Measurements from ENCODE around the gene ACAP2.

Gene ACAP2

DNA sequence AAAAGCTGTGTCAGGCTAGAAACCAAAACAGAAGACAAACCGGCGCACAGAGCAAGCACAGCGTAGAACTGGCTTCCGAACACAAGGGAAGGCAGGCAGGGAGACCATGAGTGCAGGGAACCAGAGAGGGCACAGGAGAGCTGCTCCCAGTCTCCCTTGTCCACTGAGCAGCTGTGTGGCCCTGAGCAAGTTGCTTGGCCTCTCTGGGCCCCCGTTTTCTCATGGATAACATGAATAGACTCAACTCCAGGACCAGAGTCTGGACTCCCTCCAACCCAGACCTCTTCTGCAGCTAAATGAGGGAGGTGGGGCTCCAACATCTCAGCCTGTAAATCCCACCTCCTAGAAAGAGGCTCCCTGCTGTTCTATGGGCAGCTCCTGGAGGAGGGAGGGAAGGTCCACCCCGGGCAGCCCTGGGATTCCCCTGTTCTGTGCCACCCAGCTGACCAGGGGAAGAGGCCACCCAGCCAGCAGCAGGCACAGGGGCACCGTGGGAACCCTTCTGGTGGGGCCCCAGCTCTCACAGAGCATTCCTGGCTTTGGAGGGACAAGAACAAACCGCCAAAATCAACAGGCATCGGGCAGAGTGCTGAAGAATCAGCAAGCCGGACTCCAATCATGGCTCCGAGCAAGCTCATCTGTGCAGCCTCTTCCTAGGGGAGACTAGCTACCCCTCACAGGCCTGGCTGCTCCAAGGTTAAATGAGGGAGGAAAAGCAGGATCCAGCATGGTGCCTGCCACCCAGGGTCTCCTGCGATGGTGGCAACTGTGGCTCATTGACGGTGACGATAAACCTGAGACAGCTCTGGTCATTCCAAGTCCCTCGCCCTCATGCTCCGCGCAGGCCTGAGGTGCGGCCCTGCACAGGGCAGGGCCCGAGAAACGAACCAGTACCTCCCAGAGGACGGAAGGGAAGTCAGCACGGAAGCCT is 187.0 kb downstream of the ACAP2 start:
- Histone ChIP-seq H3K27me3 (ENCODE audit: insufficient read depth, low read length) (no peaks in the 10 kb centered on the region), H3K4me1 (ENCODE audit: control insufficient read depth in 1 of 2, insufficient read depth in 2 of 2, low read length in 2 of 2) (peaks cover 5 to 11% of the 10 kb centered on the region in 2 experiments), H3K4ac (ENCODE audit: low read depth, low read length) (no peak overlapping the region), H2AK5ac (ENCODE audit: low read length) (no peak overlapping the region), H3K9me3 (ENCODE audit: insufficient read depth, low read depth, low read length) (peaks cover 2% of the 10 kb centered on the region), H3K4me2 (ENCODE audit: low read length) (no peak overlapping the region), H4K91ac (ENCODE audit: low read depth, low read length) (no peak overlapping the region), H3K36me3 (ENCODE audit: control insufficient read depth in 1 of 2, insufficient read depth in 2 of 2, low read length in 2 of 2) (peaks cover 0 to 2% of the 10 kb centered on the region in 2 experiments), H3K4me3 (ENCODE audit: low read depth, low read length) (no peak overlapping the region), H3K9ac (ENCODE audit: low read length) (no peak overlapping the region), H3K23ac (ENCODE audit: low read length) (no peak overlapping the region), H4K12ac (ENCODE audit: low read depth, low read length) (no peak overlapping the region), H3K79me2 (ENCODE audit: control insufficient read depth, insufficient read depth, low read length, poor library complexity) (peaks cover 2% of the 10 kb centered on the region), H2BK12ac (ENCODE audit: low read length) (no peak overlapping the region), H3K79me1 (ENCODE audit: low read length) (peaks cover 12% of the 10 kb centered on the region), H3K18ac (ENCODE audit: low read length) (no peak overlapping the region), H2BK120ac (ENCODE audit: insufficient read depth, low read length, poor library complexity) (no peak overlapping the region), H4K8ac (ENCODE audit: low read depth, low read length) (no peak overlapping the region), H2BK5ac (ENCODE audit: low read depth, low read length, poor library complexity) (no peak overlapping the region), H3K14ac (ENCODE audit: low read length) (no peak overlapping the region), H2AFZ (ENCODE audit: insufficient read depth, low read length, poor library complexity) (no peak overlapping the region), H3K27ac (ENCODE audit: low read depth, low read length) (no peak overlapping the region)
- no peak for DNase-seq
- WGBS (ENCODE audit: extremely low coverage, insufficient coverage, insufficient read length) = no CpG with 5 or more reads among the region's 22 CpGs

DNA sequence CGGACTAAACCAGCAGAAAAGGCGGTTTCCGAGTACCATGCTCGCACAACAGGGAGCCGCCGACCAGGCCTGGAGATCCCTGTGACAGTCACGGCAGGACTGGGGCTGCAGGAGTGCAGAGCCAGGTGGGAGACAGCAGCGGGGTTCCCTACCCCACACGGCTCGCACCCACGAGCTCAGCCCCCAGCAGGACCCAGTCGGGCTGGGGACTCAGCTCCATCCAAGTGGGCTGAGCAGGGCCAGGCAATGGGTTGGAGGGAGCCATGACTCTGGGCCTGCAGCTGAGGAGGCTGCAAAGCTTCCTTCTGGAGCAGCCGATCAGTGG is 187.7 kb downstream of the ACAP2 start:
- Histone ChIP-seq H3K14ac (ENCODE audit: low read length) (no peak overlapping the region), H3K4me1 (ENCODE audit: control insufficient read depth in 1 of 2, insufficient read depth in 2 of 2, low read length in 2 of 2) (peaks cover 0 to 7% of the 10 kb centered on the region in 2 experiments), H2BK5ac (ENCODE audit: low read depth, low read length, poor library complexity) (no peak overlapping the region), H3K4ac (ENCODE audit: low read depth, low read length) (no peak overlapping the region), H2BK120ac (ENCODE audit: insufficient read depth, low read length, poor library complexity) (no peak overlapping the region), H3K9ac (ENCODE audit: low read length) (no peak overlapping the region), H3K27me3 (ENCODE audit: insufficient read depth, low read length) (no peaks in the 10 kb centered on the region), H4K12ac (ENCODE audit: low read depth, low read length) (no peak overlapping the region), H3K36me3 (ENCODE audit: control insufficient read depth in 1 of 2, insufficient read depth in 2 of 2, low read length in 2 of 2) (peaks cover 0 to 2% of the 10 kb centered on the region in 2 experiments), H4K8ac (ENCODE audit: low read depth, low read length) (no peak overlapping the region), H3K27ac (ENCODE audit: low read depth, low read length) (no peak overlapping the region), H3K9me3 (ENCODE audit: insufficient read depth, low read depth, low read length) (peaks cover 2% of the 10 kb centered on the region), H3K18ac (ENCODE audit: low read length) (no peak overlapping the region), H2AFZ (ENCODE audit: insufficient read depth, low read length, poor library complexity) (no peak overlapping the region), H3K79me2 (ENCODE audit: control insufficient read depth, insufficient read depth, low read length, poor library complexity) (peaks cover 2% of the 10 kb centered on the region), H3K23ac (ENCODE audit: low read length) (no peak overlapping the region), H2BK12ac (ENCODE audit: low read length) (no peak overlapping the region), H3K4me3 (ENCODE audit: low read depth, low read length) (no peak overlapping the region), H3K4me2 (ENCODE audit: low read length) (no peak overlapping the region), H4K91ac (ENCODE audit: low read depth, low read length) (no peak overlapping the region), H2AK5ac (ENCODE audit: low read length) (no peak overlapping the region), H3K79me1 (ENCODE audit: low read length) (peaks cover 9% of the 10 kb centered on the region)
- no CpG with 5 or more reads among the region's 13 CpGs for WGBS (ENCODE audit: extremely low coverage, insufficient coverage, insufficient read length)
- DNase-seq = no peak

DNA sequence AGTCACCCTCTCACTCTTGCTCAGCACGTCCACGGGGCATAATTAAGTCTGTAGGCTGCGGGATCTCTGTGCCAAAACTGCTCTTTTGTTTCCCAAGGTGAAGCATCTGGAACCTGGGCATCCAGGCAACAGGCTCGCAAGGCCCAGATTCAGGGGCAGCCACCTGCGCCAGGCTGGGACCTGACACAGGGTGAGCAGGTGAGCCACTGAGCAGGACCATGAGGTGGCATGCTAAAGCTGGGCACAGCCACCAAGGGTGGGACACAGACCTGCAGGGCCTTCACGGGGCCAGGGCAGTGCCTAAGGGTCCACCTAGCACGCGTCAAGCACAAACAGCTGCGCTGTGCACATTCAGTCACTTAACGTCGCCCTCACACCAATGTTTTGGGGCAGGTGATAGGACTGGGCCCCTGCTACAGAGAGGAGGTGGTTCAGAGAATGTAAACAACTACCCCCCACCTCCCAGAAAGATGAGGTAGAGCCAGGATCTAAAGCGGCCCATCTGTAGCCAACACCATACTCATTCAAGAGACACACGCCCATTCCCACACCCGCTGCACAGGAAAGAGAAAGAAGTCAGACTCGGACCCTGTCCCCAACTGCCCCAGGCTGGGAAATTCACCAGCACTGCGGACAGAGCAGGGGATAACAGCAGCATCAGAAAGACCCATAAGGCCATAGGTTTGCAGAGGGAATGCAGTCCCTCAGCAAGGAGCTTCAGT is 188.2 kb downstream of the ACAP2 start:
- Histone ChIP-seq H4K91ac (ENCODE audit: low read depth, low read length) (no peak overlapping the region), H3K27me3 (ENCODE audit: insufficient read depth, low read length) (no peaks in the 10 kb centered on the region), H3K9me3 (ENCODE audit: insufficient read depth, low read depth, low read length) (peaks cover 2% of the 10 kb centered on the region), H3K9ac (ENCODE audit: low read length) (no peak overlapping the region), H3K4me2 (ENCODE audit: low read length) (no peak overlapping the region), H3K4ac (ENCODE audit: low read depth, low read length) (no peak overlapping the region), H2BK5ac (ENCODE audit: low read depth, low read length, poor library complexity) (no peak overlapping the region), H3K14ac (ENCODE audit: low read length) (no peak overlapping the region), H3K4me3 (ENCODE audit: low read depth, low read length) (no peak overlapping the region), H3K79me1 (ENCODE audit: low read length) (peaks cover 6% of the 10 kb centered on the region), H3K27ac (ENCODE audit: low read depth, low read length) (no peak overlapping the region), H3K4me1 (ENCODE audit: control insufficient read depth in 1 of 2, insufficient read depth in 2 of 2, low read length in 2 of 2) (peaks cover 0 to 7% of the 10 kb centered on the region in 2 experiments), H4K8ac (ENCODE audit: low read depth, low read length) (no peak overlapping the region), H3K18ac (ENCODE audit: low read length) (no peak overlapping the region), H2AK5ac (ENCODE audit: low read length) (no peak overlapping the region), H2AFZ (ENCODE audit: insufficient read depth, low read length, poor library complexity) (no peak overlapping the region), H3K23ac (ENCODE audit: low read length) (no peak overlapping the region), H4K12ac (ENCODE audit: low read depth, low read length) (no peak overlapping the region), H3K36me3 (ENCODE audit: control insufficient read depth in 1 of 2, insufficient read depth in 2 of 2, low read length in 2 of 2) (peaks cover 0 to 2% of the 10 kb centered on the region in 2 experiments), H3K79me2 (ENCODE audit: control insufficient read depth, insufficient read depth, low read length, poor library complexity) (peaks cover under 1% of the 10 kb centered on the region), H2BK120ac (ENCODE audit: insufficient read depth, low read length, poor library complexity) (no peak overlapping the region), H2BK12ac (ENCODE audit: low read length) (no peak overlapping the region)
- no peak for DNase-seq
- no CpG with 5 or more reads among the region's 16 CpGs for WGBS (ENCODE audit: extremely low coverage, insufficient coverage, insufficient read length)

DNA sequence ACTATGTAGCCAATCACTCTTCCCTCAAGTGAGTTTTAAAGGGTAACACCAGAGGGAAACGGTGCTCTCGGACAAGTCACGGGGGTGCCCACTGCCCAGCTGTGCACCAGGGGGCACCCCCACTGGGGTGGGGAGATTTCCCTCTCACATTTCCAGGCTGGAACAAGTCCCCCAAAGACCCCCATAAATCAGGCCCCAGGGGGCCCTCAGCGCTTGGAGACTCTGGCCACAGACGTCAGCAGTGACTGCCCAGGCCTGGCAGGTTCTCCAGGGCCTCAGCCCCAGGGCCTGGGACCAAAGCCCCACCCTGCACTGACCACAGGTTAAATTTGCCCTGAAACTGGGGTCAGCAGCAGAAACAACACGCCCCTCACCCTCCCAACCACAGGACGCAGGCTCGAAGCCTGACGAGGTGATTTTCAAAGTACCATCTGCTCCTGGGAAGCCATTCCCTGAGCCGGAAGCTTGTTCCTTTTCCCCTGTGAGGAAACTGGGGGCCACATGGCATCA is 188.8 kb downstream of the ACAP2 start:
- no peaks in the 10 kb centered on the region for H3K27me3 ChIP-seq (ENCODE audit: insufficient read depth, low read length)
- H2BK120ac ChIP-seq (ENCODE audit: insufficient read depth, low read length, poor library complexity) = no peak overlapping the region
- H3K9ac ChIP-seq (ENCODE audit: low read length) = no peak overlapping the region
- peaks cover 0 to 2% of the 10 kb centered on the region in 2 experiments for H3K36me3 ChIP-seq (ENCODE audit: control insufficient read depth in 1 of 2, insufficient read depth in 2 of 2, low read length in 2 of 2)
- no peak overlapping the region for H2BK5ac ChIP-seq (ENCODE audit: low read depth, low read length, poor library complexity)
- H3K27ac ChIP-seq (ENCODE audit: low read depth, low read length) = no peak overlapping the region
- H4K8ac ChIP-seq (ENCODE audit: low read depth, low read length) = no peak overlapping the region
- no peak overlapping the region for H2AFZ ChIP-seq (ENCODE audit: insufficient read depth, low read length, poor library complexity)
- H2AK5ac ChIP-seq (ENCODE audit: low read length) = no peak overlapping the region
- no CpG with 5 or more reads among the region's 10 CpGs for WGBS (ENCODE audit: extremely low coverage, insufficient coverage, insufficient read length)
- DNase-seq = no peak
- no peak overlapping the region for H3K4me3 ChIP-seq (ENCODE audit: low read depth, low read length)
- no peak overlapping the region for H3K14ac ChIP-seq (ENCODE audit: low read length)
- H3K4me2 ChIP-seq (ENCODE audit: low read length) = no peak overlapping the region
- no peak overlapping the region for H3K4ac ChIP-seq (ENCODE audit: low read depth, low read length)
- H3K4me1 ChIP-seq (ENCODE audit: control insufficient read depth in 1 of 2, insufficient read depth in 2 of 2, low read length in 2 of 2) = peaks cover 0 to 1% of the 10 kb centered on the region in 2 experiments
- no peak overlapping the region for H4K12ac ChIP-seq (ENCODE audit: low read depth, low read length)
- no peak overlapping the region for H3K23ac ChIP-seq (ENCODE audit: low read length)
- no peak overlapping the region for H2BK12ac ChIP-seq (ENCODE audit: low read length)
- no peaks in the 10 kb centered on the region for H3K79me1 ChIP-seq (ENCODE audit: low read length)
- no peak overlapping the region for H3K18ac ChIP-seq (ENCODE audit: low read length)
- H4K91ac ChIP-seq (ENCODE audit: low read depth, low read length) = no peak overlapping the region
- peaks cover 5% of the 10 kb centered on the region for H3K9me3 ChIP-seq (ENCODE audit: insufficient read depth, low read depth, low read length)
- no peaks in the 10 kb centered on the region for H3K79me2 ChIP-seq (ENCODE audit: control insufficient read depth, insufficient read depth, low read length, poor library complexity)
